GM10847 (cell line): ENCODE results near the gene PCSK4.

Experiments used
- POLR2A ChIP-seq: IDR thresholded peaks from 2 replicates; pipeline ENCODE4 v1.6.1; 2011; ENCODE audit not compliant: insufficient read length; ENCODE audit errors: extremely low read depth

The PCSK4 gene

GRCh38 chr19:1495799-1496713 is 5.9 kb upstream of the PCSK4 start:
- no peak for TF ChIP-seq POLR2A

- TF ChIP-seq POLR2A = no peak
These were observed 5.1 kb upstream of the PCSK4 start for GRCh38 chr19:1495051-1495798.

- TF ChIP-seq POLR2A = no peak
These were observed 4.1 kb upstream of the PCSK4 start for GRCh38 chr19:1494115-1494815.

GRCh38 chr19:1492474-1493006 is 2.4 kb upstream of the PCSK4 start:
- no peak for TF ChIP-seq POLR2A

- TF ChIP-seq POLR2A = no peak
These were observed 1.7 kb upstream of the PCSK4 start for GRCh38 chr19:1491849-1492170.

GRCh38 chr19:1491114-1491848 is 1.1 kb upstream of the PCSK4 start, which contains the start of gene REEP6:
Gene REEP6, plus strand, starts transcription at chr19:1491181. Its CDS starts 89 bp downstream, at chr19:1491270.
- TF ChIP-seq POLR2A = no peak

- TF ChIP-seq POLR2A = no peak
These were observed 463 bp downstream of the PCSK4 start for GRCh38 chr19:1489463-1490310.

- TF ChIP-seq POLR2A = no peak
These were observed 1.9 kb downstream of the PCSK4 start for GRCh38 chr19:1488282-1488601.

- TF ChIP-seq POLR2A = no peak
These were observed 2.4 kb downstream of the PCSK4 start for GRCh38 chr19:1487576-1488281.

- no peak for TF ChIP-seq POLR2A
These were observed 3.2 kb downstream of the PCSK4 start for GRCh38 chr19:1486720-1487575.

- no peak for TF ChIP-seq POLR2A
These were observed 6.1 kb downstream of the PCSK4 start for GRCh38 chr19:1483979-1484428.
